ENCODE measurements around the gene PPARD.
A peak's percentile ranks its signal among the peaks of the same experiment; 100 is the strongest.
"Not testable (repeated sequence)": the region's sequence is repeated elsewhere in the genome, so short reads cannot be mapped to it uniquely, and the experiment has no call there.

PPARD gene

DNA sequence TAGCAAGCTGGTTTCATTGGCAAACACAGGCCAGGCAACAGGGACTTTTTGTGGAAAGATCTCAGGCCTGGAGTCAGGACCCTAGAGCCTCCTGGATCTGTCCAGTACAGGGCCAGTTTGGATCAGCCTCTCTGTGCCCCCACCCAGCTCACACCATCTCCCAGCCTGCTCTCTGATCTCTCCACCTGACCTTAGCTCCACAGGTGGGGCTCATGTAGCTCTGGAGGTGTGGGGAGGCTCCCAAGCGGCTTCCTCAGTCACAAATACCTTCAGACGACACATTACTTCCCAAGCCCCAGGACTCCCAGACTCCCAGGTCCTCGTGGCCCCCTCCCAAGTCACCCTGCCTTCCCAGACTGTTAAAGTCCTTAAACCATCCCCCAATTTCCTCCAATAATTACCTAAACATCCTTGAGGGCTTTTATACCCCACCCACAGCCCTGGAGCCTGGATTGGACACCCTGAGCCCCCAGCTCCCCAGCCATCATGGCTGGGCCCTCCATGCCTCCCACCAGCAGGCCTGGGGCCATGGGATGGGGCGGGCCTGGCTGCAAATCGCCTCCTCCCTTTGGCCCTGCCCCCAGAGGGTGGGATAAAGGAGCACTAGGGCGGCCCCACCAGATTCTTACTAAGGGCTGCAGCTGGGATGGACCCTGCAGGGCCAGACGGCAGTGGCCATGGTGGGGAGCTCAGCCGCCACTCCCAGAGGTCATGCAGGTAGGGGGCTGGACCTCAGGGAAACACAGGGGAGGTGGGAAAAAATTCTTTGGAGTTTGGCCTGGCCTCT, 93.9 kb downstream of the PPARD start:
- no peak for DNase-seq (ENCODE audit: low read depth in 2 of 2)

DNA sequence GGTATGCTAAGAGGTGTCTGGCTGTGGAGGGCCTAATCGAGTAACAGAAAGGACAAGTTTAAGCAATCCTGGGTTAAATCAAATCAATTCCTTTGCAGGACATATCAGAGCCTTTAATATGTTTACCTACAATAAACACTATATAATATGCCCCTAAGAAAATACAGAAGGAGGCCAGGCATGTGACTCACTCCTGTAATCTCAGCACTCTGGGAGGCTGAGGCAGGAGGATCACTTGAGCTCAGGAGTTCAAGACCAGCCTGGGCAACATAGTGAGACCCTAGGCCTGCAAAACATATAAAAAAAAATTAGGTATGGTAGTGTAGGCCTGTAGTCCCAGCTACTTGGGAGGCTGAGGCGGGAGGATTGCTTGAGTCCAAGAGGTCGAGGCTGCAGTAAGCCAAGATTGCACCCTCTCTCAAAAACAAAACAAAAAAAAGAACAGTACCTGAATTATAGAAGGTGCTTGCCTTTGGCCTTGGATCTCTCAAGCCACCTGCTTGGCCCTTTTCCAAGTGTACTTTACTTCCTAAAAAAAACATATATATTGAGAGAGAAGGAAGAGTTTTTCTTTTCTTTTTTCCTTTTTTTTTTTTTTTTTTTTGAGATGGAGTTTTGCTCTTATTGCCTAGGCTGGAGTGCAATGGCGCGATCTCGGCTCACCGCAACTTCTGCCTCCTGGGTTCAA, 96.2 kb downstream of the PPARD start:
- DNase-seq (ENCODE audit: low read depth in 2 of 2), result not testable (repeated sequence)

DNA sequence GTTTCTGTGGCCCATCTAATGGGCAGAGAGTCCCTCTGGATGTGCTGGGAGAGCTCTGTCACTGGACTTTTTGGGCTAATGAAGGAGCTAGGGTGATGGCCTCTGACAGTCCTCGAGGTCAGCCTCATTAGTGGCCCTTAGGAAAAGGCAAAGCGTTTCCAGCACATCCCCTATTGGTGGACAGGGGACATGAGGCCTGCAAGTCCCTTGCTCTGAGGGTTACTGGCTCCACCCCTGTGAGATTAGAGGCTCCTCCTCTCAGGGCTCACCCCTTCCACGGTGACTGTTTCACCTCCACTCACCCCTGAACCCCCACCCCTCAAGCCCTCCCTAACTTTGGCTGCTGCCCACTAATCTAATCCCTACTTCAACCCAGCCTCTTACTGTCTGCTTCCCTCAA, 97.0 kb downstream of the PPARD start:
- DNase-seq (ENCODE audit: low read depth in 2 of 2), result no peak

DNA sequence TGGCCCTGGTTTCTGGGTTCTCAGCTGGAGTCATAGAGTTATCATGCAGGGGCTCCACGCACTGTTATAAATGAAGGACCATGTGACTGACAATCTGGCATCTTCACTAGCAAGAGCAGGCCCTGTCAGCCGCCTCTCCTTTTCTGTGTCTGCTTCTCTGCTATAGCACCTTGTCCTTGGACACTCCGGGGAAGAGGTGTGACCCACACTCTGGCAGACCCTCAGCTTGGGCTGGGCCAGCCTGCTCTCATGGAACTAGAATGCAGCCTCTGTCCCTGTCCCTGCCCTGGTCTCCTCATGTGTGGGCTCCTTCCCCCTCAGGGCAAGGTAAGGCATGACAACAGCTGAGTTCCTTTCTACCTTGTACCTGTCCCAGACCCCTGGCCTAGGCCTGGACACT, 98.8 kb downstream of the PPARD start:
- DNase-seq (ENCODE audit: low read depth in 2 of 2), result no peak

DNA sequence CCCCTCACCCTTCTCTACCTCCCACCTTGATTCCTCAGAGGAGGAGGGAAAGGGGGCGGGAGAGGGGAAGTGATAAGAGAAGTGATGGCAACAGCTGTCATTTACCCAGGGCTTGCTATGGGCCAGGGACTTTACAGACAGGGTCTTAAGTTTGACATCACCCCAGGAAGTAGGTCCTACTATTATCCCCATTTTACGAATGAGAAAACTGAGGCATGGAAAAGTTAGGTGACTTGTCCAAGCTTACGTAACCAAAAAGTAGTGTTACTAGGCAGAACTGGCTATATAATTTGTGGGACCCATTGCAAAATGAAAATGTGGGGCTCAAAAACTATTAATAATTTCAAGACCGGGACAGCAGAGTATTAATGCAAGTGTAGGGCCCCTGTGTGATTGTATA, 99.3 kb downstream of the PPARD start:
- no peak for DNase-seq (ENCODE audit: low read depth in 2 of 2)

GRCh38 chr6:35442693-35443092, 100.3 kb downstream of the PPARD start:
- DNase-seq (ENCODE audit: low read depth in 2 of 2), result no peak

- no peak for DNase-seq (ENCODE audit: low read depth in 2 of 2)
Observed at GRCh38 chr6:35443341-35444030, 101.1 kb downstream of the PPARD start.

- DNase-seq (ENCODE audit: low read depth in 2 of 2), result no peak
Observed at GRCh38 chr6:35445691-35446090, 103.3 kb downstream of the PPARD start.

- DNase-seq (ENCODE audit: low read depth in 2 of 2), result no peak
Observed at GRCh38 chr6:35448191-35448590, 105.8 kb downstream of the PPARD start.

DNA sequence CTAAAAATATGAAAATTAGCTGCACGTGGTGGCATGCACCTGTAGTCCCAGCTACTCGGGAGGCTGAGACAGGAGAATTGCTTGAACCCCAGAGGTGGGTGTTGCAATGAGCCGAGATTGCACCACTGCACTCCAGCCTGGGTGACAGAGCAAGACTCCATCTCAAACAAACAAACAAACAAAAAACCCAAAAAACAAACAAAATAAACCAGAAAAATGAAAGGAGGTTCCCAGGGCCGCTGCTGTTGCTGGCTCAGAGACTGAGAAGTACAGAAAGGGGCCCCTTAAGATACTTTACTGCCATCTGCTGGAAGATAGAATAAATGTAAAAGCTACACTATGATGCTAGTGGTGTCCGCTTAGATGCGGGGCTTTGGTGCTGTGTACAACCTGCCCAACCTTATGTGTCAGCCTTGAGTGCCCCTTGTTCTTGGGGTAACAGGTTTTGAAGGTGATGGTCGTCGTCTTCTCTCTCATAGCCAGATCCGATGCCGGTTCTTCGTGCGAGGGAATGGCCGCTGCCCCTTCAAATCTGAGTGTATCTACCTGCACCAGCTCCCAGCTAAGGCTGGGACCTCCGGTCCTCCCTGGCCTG, 107.0 kb downstream of the PPARD start:
- DNase-seq (ENCODE audit: low read depth in 2 of 2), result no peak

DNA sequence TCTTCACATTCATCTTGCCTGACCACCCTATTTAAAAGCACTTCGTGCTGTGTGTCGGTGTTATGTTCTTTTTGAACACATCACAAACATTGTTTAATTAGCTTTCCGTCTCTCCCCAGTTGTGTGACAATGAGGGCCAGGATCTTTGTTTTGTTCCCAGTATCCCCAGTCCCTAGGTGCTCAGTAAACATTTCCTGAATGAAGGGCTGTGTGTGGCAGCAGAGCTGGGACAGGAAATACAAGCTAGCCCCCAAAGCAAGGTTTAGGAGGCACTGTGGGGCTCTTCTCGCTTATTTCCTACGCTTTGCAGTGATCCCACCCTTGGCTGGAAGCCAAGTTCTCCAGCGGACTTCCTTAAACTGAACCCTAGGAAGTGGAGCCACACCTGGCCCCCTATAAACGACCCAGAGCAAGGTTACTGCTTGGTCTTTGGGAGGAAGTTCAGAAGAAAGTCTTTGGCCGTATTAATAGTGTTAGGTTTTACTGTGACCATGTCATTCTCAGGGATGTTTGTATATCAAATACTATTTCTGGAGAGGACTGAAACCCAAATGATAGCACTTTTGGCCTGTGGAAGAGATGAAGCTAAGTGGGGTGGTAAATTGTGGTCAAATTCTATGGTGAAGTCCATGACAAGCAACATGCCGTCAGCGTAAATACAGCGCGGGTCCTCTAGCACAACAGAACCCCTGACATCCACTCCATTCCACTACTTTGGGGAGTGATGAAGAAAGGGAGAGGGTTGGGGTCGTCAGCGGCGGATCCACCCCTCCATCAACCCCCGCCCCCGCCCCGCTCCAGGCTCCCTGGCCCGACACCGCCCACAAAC, 109.2 kb downstream of the PPARD start:
- DNase-seq (ENCODE audit: low read depth in 2 of 2), result no peak

DNA sequence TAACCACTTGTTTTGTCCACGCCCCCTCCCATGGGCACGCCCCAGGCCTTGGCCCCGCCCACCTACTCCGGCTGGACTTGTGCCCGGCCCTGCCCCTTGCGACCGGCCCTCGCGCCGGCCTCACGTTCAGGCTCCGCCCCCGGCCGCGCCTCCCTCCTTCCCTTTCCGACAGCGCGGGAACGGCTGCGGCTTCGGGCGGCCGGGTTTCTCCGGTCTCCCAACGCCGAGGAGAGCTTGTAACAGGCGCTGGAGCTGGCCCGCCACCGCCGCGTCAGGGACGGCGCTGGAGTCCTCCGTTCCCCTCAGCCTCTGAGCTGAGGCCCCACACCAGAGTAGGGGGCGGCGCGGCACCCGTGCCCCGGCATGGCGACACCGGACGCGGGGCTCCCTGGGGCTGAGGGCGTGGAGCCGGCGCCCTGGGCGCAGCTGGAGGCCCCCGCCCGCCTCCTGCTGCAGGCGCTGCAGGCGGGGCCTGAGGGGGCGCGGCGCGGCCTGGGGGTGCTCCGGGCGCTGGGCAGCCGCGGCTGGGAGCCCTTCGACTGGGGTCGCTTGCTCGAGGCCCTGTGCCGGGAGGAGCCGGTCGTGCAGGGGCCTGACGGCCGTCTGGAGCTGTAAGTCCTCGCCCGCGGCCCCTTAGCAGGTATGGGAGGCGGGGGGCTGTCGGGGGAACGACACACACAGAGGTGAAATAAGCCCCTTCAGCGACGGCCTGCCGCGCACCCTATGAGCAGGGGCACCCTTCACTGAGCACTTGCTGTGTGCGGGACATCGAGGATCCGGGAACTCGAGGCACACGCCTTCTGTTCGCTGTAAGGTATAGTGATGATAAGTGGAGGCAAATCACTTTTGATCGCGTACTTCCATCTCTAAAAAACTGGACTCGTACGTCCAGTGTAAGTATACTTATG, 110.1 kb downstream of the PPARD start, which contains the start of gene FANCE:
FANCE (plus strand) TSS at position 156 of the 908 bp plus-strand sequence; CDS start at position 364, 208 bp downstream.
- peak; percentile 78 to 81 for DNase-seq (ENCODE audit: low read depth in 2 of 2)

DNA sequence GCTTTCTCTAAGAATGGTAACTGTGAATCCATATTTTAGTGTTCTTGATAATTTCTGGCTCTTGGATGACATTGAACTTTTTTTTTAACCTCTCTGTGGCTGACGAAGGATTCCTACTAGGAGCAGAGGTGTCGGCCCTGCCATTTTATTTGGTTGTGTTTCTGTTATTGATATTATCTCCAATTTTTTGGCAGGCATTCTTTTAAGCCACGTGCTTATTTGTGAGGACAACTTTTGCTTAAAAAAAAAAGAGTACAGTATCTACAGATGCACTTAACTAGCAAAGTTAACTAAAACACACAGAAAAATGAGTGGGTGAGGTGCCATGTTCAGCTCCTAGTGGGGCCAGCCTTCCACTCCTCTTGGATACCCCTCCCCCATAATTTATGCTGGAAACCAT, 110.9 kb downstream of the PPARD start:
- DNase-seq (ENCODE audit: low read depth in 2 of 2), result no peak

DNA sequence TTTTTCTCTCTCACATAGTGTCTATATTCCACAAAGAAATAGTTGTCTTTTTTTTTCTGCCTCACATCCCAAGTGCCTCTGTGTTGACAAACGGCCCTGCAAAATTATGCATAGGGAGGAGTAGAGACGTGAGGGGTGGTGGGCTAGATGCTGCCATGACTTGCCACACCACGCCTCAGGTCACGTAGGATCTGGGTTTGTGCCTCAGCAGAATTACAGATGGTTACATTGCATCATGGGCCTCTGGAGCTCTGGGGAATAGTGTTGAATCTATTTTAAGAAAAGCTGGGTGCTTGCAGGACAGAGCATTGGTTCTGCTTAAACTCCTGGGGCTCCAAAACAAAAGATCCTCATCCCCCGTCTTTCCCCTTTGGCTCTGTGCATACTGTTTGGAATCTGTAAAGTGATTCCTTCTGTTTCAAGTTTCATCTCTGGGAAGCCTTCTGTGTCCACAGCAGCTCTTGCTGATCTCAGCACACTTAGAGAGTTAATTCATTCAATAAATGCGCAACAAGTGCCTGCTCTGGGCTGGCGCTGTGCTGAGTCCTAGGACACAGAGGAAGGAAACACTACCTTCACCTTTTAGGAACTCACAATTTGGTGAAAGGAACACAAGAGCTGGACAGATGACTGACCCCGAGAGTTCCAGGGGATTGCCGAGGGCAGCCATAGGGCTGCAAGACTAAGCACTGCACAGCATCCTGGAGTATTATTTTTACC, 112.2 kb downstream of the PPARD start:
- no peak for DNase-seq (ENCODE audit: low read depth in 2 of 2)

DNA sequence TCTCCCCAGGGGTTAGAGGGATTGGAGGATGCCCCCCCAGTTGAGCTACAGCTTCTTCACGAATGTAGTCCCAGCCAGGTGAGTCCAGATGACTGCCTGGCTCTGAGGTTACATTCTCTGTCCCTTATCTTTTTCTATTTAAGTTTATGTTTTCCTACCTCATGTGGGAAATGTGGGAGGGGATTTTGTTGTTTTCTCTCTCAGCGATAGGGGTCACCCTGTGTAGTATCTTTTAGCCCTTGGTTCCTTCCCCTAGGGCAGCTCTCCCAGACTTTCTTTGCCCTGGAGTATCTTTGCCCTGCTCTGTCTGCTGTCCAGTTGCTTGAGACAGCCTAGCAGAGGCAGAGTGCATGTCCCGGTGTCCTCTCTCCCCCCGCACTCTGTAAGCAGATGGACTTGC, 115.5 kb downstream of the PPARD start:
- no peak for DNase-seq (ENCODE audit: low read depth in 2 of 2)

- DNase-seq (ENCODE audit: low read depth in 2 of 2), result no peak
Observed at GRCh38 chr6:35461270-35461669, 118.9 kb downstream of the PPARD start.

GRCh38 chr6:35463292-35463691, 120.9 kb downstream of the PPARD start:
- DNase-seq (ENCODE audit: low read depth in 2 of 2), result no peak

- DNase-seq (ENCODE audit: low read depth in 2 of 2), result no peak
Observed at GRCh38 chr6:35465646-35466045, 123.3 kb downstream of the PPARD start.

DNA sequence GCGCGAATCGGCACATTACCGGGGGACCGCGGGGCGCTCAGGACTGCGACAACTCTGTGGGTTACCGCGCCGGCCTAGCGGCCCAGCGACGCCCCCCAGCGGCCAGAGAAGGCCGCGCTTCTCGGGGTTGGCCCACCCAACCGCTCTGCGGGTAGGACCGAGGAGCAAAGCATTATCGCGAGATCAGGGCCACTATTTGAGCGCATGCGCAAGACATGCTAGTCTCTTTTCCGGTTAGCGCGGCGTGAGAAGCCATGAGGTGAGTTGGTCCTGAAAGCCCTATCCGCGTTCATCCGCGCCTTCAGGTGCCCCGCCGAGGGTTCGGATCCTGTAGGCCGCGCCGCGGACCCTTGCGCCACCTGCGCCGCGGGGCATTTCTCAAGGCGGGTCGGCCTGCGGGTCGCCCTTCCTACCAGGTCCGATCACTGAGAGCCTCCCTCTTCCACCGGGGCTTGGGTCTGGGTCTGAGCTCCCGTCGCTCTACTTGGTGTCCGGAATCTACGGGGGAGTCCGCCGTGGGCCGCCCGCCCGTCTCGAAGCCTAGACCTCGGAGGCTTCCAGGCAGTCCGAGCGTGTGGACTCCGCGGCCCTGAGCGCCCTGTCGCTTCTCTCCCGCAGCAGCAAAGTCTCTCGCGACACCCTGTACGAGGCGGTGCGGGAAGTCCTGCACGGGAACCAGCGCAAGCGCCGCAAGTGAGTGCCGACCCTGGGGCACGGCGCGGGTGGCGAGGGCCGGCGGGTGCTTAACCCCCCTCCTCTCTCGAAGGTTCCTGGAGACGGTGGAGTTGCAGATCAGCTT, 126.0 kb downstream of the PPARD start, which contains the start of gene RPL10A:
RPL10A (plus strand) TSS at position 221 of the 799 bp plus-strand sequence; CDS start at position 255, 34 bp downstream.
- DNase-seq (ENCODE audit: low read depth in 2 of 2), result peak; percentile 90 to 92

Data from stimulated activated CD8-positive, alpha-beta memory T cell treated with anti-CD3 and anti-CD28 coated beads, Interleukin-2, amount 100 ng/mL, for 1 hour (primary cell).